ENCODE data around the gene HLA-DPB1. TPM values are rescaled to one million over a fixed set of nuclear protein-coding genes. Genes with fewer than 3 reads are reported as not detected.

The HLA-DPB1 gene
- total and polyA plus RNA-seq, 7 donors, result 39.2 to 359 (median 62.4) TPM

DNA sequence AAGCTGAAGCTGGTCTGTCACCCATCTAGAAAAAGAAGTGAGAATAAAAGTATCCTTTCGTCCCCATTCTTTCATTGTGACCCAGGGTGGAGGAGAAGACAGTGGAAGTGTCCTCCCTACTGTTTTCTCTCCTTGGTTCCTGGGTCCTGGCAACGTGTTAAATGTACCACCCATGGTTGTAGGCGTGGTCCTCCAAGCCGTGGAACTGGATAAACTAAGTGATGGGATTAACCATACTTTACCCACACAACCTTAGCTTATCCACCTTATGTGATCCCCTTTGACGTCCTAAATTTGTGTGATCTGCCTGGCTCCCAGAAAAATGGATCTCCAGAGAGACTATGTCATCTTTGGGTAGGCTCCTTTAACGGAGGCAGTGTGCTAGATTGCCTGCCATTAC is 47.4 kb downstream of the HLA-DPB1 start:
- Histone ChIP-seq H3K9me3 (peaks cover 0 to 7% (median 3%) of the 10 kb centered on the region in 4 donors), H3K27me3 (peaks cover 2 to 4% (median 2%) of the 10 kb centered on the region in 3 donors), H3K27ac (no peak overlapping the region), H3K4me3 (no peak overlapping the region), H3K36me3 (no peaks in the 10 kb centered on the region), H3K4me1 (no peaks in the 10 kb centered on the region)
- no peak for DNase-seq
- 77 to 89% methylated on average over 6 of the region's 6 CpGs for WGBS, 2 donors
- intact Hi-C loops (cut with DNase I), result no loop called here
- TF ChIP-seq EP300 (IDR thresholded peaks at IDR 0.05) (no peak), POLR2AphosphoS5 (IDR thresholded peaks at IDR 0.05) (no peak), POLR2A (IDR thresholded peaks at IDR 0.05) (no peak)
- TF ChIP-seq, protein P1, sequence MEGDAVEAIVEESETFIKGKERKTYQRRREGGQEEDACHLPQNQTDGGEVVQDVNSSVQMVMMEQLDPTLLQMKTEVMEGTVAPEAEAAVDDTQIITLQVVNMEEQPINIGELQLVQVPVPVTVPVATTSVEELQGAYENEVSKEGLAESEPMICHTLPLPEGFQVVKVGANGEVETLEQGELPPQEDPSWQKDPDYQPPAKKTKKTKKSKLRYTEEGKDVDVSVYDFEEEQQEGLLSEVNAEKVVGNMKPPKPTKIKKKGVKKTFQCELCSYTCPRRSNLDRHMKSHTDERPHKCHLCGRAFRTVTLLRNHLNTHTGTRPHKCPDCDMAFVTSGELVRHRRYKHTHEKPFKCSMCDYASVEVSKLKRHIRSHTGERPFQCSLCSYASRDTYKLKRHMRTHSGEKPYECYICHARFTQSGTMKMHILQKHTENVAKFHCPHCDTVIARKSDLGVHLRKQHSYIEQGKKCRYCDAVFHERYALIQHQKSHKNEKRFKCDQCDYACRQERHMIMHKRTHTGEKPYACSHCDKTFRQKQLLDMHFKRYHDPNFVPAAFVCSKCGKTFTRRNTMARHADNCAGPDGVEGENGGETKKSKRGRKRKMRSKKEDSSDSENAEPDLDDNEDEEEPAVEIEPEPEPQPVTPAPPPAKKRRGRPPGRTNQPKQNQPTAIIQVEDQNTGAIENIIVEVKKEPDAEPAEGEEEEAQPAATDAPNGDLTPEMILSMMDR (IDR thresholded peaks at IDR 0.05), result no peak

DNA sequence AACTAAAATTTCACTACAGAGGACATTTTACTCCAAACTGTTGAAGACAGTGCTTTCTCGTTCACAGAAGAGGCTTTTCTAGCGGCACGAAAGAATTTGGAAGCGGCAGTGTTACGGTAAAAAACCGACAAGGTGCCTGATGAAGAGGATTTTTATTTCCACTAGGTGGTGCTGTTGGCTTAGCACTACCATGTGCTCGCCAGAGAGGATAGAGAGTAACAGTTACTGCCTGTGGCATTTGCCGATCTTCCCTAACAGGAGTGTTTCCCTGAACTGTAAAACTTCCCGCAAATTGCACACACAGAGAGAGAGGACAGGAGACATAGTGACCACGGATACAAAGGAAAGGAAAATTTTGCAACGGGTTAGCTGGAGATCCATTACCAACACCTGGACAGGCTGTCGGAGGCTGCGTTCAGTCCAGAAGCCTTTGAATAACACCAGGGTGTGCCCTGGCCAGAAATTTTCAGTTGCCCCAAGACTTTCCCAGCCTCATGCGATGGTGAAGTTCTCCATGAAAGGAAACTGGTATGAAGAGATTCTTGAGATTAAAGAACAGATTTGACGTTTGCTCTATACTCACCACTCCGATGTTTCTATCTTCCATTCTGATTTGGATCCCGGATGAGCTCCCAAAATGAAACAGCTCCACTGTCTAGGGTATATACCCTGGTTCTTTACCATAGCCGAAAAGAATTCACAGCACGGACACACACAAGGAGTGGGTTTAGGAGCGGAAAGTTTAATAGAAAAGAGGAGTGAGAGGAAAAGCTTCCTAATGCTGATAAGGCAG is 48.1 kb downstream of the HLA-DPB1 start:
- TF ChIP-seq POLR2A (IDR thresholded peaks at IDR 0.05) (no peak), EP300 (IDR thresholded peaks at IDR 0.05) (no peak), POLR2AphosphoS5 (IDR thresholded peaks at IDR 0.05) (no peak)
- TF ChIP-seq, protein P1 (IDR thresholded peaks at IDR 0.05), result peak in 2 of 4 experiments; percentile 26 to 40
- H3K36me3 ChIP-seq, result no peaks in the 10 kb centered on the region
- no peak for DNase-seq
- no peaks in the 10 kb centered on the region for H3K27me3 ChIP-seq
- H3K4me1 ChIP-seq, result no peaks in the 10 kb centered on the region
- H3K9me3 ChIP-seq, result peaks cover 0 to 7% (median 3%) of the 10 kb centered on the region in 4 donors
- no peak overlapping the region for H3K4me3 ChIP-seq
- WGBS, 2 donors, result 88 to 91% methylated on average over 20 of the region's 20 CpGs
- intact Hi-C loops (cut with DNase I), result no loop called here
- H3K27ac ChIP-seq, result no peak overlapping the region

DNA sequence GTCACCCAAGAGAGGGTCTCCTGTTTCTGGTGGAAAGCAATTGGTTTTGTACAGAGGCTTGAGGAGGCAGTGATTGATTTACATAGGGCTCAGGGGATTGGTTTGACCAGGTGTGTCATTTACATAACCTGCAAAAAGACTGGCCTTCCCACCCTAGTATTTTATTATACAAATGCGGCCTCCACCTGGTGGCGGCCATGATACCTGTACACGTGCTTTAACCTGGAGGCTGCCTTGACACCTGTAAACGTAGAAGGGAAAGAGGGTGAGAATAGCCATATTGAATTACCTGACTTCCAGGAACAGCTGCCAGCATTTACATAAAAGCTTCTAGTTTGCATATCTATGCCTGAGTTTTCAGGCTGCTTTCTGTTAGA is 48.7 kb downstream of the HLA-DPB1 start:
- no peaks in the 10 kb centered on the region for H3K4me1 ChIP-seq
- WGBS, 2 donors, result 82 to 91% methylated on average over 4 of the region's 4 CpGs
- H3K9me3 ChIP-seq, result peaks cover 0 to 7% (median 3%) of the 10 kb centered on the region in 4 donors
- TF ChIP-seq, protein P1 (IDR thresholded peaks at IDR 0.05), result no peak
- TF ChIP-seq POLR2A (IDR thresholded peaks at IDR 0.05), result no peak
- TF ChIP-seq POLR2AphosphoS5 (IDR thresholded peaks at IDR 0.05), result no peak
- TF ChIP-seq EP300 (IDR thresholded peaks at IDR 0.05), result no peak
- no peaks in the 10 kb centered on the region for H3K27me3 ChIP-seq
- no peaks in the 10 kb centered on the region for H3K36me3 ChIP-seq
- intact Hi-C loops (cut with DNase I), result no loop called here
- DNase-seq, result no peak
- H3K27ac ChIP-seq, result no peak overlapping the region
- H3K4me3 ChIP-seq, result no peak overlapping the region

DNA sequence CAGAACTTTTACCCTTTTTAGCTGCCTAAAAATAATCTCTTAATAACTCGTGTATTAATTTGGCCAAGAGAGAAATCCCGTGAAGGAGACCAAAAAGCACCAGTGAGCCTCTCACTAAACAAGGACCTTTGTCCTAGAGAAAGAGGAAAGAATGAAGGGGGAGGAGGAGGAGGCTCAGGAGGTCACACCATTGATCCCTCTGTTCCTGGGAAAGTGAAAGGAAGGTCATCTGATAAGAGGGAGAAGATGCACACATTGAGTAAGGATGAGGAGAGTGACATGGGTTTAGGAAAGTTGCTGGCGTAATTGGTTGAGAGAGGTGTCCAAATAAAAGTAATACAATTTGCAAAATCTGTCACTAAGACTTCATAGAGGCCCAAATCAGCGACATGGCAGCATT is 49.2 kb downstream of the HLA-DPB1 start:
- TF ChIP-seq, protein P1 (IDR thresholded peaks at IDR 0.05), result no peak
- TF ChIP-seq POLR2AphosphoS5 (IDR thresholded peaks at IDR 0.05) (no peak), POLR2A (IDR thresholded peaks at IDR 0.05) (no peak)
- no peaks in the 10 kb centered on the region for H3K27me3 ChIP-seq
- peaks cover 0 to 7% (median 3%) of the 10 kb centered on the region in 4 donors for H3K9me3 ChIP-seq
- no peaks in the 10 kb centered on the region for H3K36me3 ChIP-seq
- no peaks in the 10 kb centered on the region for H3K4me1 ChIP-seq
- intact Hi-C loops (cut with DNase I), result no loop called here
- H3K27ac ChIP-seq, result no peak overlapping the region
- DNase-seq, result no peak
- H3K4me3 ChIP-seq, result no peak overlapping the region
- WGBS, 2 donors, result 80 to 87% methylated on average over 4 of the region's 4 CpGs

Measured in sigmoid colon (tissue), 7 donors.